ENCODE data around the gene PCDHGA7. TPM values are rescaled to one million over a fixed set of nuclear protein-coding genes. Genes with fewer than 3 reads are reported as not detected.
"Not testable (repeated sequence)": the region's sequence is repeated elsewhere in the genome, so short reads cannot be mapped to it uniquely, and the experiment has no call there.

Gene PCDHGA7
- 1.1 and 2.3 TPM in 2 replicates for total RNA-seq
- 0.44 TPM for polyA plus RNA-seq (2012)

DNA sequence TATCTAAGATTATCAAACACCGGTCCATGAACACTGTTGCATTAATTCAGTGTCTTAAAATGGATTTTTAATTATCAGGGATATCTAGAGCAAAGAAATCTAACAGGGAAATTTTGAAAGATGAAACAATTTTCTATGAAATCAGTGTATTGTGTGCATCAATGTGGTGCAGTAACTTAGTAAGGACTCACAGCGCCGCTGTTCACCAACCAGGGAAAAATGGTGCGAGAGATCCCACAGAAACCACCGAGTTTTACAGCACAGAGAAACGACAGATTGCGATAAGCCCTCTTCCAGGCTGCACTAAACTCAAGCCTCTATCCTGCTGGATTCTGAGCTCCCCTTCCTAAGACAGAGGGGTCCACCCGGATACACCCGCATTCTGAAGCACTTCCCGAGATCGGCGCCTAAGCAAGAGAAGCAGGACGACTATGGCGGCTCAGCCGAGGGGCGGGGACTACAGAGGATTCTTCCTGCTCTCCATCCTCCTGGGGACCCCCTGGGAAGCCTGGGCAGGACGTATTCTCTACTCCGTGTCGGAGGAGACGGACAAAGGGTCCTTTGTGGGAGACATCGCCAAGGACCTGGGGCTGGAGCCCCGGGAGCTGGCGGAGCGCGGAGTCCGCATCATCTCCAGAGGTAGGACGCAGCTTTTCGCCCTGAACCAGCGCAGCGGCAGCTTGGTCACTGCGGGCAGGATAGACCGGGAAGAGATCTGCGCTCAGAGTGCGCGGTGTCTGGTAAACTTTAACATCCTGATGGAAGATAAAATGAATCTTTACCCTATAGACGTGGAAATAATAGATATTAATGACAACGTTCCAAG lies at the start of gene PCDHGA7:
Gene PCDHGA7, plus strand, starts transcription at position 274 of the 826 bp plus-strand sequence. Its CDS starts 158 bp downstream, at position 432.
- DNase-seq (ENCODE audit: low read depth), result no peak

GRCh38 chr5:141338538-141339306 lies 43.8 kb upstream of the PCDHGA7 start, which contains the start of gene PCDHGA2:
TSS of gene PCDHGA2 (plus strand) at chr5:141338760.
- no peak for DNase-seq (ENCODE audit: low read depth)

DNA sequence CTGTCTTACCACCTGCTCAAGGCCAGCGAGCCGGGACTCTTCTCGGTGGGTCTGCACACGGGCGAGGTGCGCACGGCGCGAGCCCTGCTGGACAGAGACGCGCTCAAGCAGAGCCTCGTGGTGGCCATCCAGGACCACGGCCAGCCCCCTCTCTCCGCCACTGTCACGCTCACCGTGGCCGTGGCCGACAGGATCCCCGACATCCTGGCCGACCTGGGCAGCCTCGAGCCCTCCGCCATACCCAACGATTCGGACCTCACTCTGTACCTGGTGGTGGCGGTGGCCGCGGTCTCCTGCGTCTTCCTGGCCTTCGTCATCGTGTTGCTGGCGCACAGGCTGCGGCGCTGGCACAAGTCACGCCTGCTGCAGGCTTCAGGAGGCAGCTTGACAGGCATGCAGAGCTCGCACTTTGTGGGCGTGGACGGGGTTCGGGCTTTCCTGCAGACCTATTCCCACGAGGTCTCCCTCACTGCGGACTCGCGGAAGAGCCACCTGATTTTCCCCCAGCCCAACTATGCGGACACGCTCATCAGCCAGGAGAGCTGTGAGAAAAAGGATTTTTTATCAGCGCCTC lies 41.7 kb upstream of the PCDHGA7 start:
- not testable (repeated sequence) for DNase-seq (ENCODE audit: low read depth)

DNA sequence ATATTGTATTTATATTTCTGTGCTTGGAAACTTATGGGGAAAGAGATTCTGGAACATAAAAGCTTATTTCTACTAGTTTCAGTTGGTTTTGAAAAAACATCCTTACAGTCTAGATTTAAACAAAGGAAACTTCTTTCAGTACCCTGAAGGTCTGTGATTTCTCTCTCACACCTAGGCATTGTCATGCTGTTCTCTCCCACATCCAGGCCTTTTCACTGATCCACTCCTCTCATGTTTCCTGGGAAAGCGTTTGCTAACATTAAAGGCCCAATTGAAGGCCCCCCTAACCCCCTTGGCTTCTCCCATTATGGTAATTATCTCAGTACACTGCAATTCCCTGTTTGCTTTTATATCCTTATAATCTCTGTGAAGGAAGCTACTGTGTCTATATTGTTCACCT lies 39.8 kb upstream of the PCDHGA7 start:
- DNase-seq (ENCODE audit: low read depth), result no peak

DNA sequence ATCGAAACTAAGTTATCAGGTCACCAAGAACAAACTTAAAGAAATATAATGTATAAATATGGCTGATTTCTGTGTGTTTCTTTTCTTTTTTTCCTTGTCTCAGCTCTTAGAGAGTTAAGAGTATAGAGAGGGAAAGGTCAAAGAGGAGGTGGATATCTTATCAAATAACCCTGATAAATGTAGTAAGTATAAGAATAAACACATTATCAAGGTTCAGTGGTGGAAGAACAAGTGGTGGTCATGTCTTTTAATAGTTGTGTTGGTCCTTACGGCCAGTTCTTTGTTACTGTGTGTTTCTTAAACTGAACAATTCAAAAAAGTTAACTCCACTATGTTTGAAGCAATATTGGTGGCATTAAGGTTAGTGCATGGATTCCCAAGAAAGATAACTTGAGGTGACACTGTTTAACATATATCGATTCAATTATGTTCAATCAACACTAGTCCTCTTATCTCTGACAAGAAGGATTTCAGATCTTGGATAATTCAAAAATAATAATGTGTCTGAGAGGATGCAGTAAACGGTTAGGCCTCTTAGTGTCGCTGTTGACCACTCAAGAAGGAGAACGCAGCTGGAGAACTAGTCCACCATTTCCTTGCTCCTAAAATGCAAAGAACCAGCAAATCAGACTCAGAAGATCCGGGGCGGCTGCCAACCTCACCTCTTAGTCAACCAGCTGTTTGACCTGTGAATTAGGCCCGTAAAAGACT lies 39.1 kb upstream of the PCDHGA7 start, which contains the start of gene PCDHGA3:
Gene PCDHGA3, plus strand, starts transcription at position 588 of the 711 bp plus-strand sequence. CDS start 205 bp downstream, outside the sequence.
- DNase-seq (ENCODE audit: low read depth), result no peak

- no peak for DNase-seq (ENCODE audit: low read depth)
Observed at GRCh38 chr5:141343953-141344463, 38.5 kb upstream of the PCDHGA7 start.

DNA sequence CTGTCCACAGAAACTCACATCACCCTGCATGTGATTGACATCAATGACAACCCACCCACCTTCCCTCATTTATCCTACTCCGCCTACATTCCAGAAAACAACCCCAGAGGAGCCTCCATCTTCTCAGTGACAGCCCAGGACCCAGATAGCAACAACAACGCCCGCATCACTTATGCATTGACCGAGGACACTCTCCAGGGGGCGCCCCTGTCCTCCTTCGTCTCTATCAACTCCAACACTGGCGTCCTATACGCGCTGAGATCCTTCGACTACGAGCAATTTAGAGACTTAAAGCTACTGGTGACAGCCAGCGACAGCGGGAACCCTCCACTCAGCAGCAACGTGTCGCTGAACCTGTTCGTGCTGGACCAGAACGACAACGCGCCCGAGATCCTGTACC lies 37.2 kb upstream of the PCDHGA7 start:
- DNase-seq (ENCODE audit: low read depth), result no peak

- DNase-seq (ENCODE audit: low read depth), result not testable (repeated sequence)
Observed at GRCh38 chr5:141346017-141346416, 36.5 kb upstream of the PCDHGA7 start.

DNA sequence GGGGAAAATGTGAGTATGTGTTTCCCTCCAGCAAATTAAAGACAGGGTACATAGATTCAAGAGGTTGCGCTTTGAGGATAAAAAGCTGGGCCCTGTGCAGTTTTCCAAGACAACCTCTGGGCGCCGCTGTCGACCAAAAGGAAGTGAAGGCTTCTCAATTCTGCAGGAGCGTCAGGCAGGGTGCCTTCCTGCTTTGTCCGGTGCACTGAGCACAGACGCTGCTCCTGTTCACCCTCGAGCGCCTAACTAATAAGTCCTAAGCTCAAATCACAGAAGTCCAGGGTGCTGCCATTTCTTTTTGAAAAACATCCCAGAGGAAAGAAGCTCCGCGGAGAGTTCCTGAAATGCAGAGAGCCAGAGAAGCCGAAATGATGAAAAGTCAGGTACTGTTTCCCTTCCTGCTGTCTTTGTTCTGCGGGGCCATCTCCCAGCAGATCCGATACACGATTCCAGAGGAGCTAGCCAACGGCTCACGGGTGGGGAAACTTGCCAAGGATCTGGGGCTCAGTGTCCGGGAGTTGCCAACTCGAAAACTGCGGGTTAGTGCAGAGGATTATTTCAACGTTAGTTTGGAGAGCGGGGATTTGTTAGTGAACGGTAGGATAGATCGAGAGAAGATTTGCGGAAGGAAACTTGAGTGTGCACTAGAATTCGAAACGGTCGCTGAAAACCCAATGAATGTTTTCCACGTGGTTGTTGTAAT lies 32.5 kb upstream of the PCDHGA7 start, which contains the start of gene PCDHGB1:
Gene PCDHGB1, plus strand, starts transcription at position 183 of the 703 bp plus-strand sequence. Its CDS starts 162 bp downstream, at position 345.
- DNase-seq (ENCODE audit: low read depth), result peak; percentile 72

- DNase-seq (ENCODE audit: low read depth), result no peak
Observed at GRCh38 chr5:141351591-141351990, 31.0 kb upstream of the PCDHGA7 start.

GRCh38 chr5:141354900-141355469 lies 27.6 kb upstream of the PCDHGA7 start, which contains the start of gene PCDHGA4:
TSS of gene PCDHGA4 (plus strand) at chr5:141355021. CDS start at chr5:141355108, 87 bp downstream.
- DNase-seq (ENCODE audit: low read depth), result no peak

DNA sequence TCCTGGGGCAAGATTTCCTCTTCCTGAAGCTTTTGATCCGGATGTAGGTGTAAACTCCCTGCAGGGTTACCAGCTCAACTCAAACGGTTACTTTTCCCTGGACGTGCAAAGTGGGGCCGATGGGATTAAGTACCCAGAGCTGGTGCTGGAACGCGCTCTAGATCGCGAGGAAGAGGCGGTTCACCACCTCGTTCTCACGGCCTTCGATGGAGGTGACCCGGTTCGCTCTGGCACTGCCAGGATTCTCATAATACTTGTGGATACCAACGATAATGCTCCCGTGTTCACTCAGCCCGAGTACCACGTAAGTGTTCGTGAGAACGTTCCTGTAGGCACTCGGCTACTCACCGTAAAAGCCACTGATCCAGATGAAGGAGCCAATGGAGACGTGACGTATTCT lies 26.9 kb upstream of the PCDHGA7 start:
- no peak for DNase-seq (ENCODE audit: low read depth)

- no peak for DNase-seq (ENCODE audit: low read depth)
Observed at GRCh38 chr5:141356133-141356532, 26.4 kb upstream of the PCDHGA7 start.

- no peak for DNase-seq (ENCODE audit: low read depth)
Observed at GRCh38 chr5:141356950-141357349, 25.6 kb upstream of the PCDHGA7 start.

- peak; percentile 72 for DNase-seq (ENCODE audit: low read depth)
Observed at GRCh38 chr5:141359790-141360426, 22.6 kb upstream of the PCDHGA7 start, which contains the start of gene PCDHGB2. TSS of gene PCDHGB2 (plus strand) at chr5:141359994. CDS start at chr5:141360136, 142 bp downstream.

DNA sequence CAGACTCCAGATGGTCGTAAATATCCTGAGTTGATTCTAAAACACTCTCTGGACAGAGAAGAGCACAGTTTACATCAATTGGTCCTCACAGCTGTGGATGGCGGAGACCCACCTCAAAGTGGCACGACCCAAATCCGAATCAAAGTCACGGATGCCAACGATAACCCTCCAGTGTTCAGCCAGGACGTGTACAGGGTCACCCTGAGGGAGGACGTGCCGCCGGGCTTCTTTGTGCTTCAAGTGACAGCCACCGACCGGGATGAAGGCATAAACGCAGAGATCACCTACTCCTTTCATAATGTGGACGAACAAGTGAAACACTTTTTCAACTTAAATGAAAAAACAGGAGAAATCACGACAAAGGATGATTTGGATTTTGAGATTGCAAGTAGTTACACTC lies 21.9 kb upstream of the PCDHGA7 start:
- DNase-seq (ENCODE audit: low read depth), result no peak

GRCh38 chr5:141362719-141363118 lies 19.8 kb upstream of the PCDHGA7 start:
- DNase-seq (ENCODE audit: low read depth), result no peak

DNA sequence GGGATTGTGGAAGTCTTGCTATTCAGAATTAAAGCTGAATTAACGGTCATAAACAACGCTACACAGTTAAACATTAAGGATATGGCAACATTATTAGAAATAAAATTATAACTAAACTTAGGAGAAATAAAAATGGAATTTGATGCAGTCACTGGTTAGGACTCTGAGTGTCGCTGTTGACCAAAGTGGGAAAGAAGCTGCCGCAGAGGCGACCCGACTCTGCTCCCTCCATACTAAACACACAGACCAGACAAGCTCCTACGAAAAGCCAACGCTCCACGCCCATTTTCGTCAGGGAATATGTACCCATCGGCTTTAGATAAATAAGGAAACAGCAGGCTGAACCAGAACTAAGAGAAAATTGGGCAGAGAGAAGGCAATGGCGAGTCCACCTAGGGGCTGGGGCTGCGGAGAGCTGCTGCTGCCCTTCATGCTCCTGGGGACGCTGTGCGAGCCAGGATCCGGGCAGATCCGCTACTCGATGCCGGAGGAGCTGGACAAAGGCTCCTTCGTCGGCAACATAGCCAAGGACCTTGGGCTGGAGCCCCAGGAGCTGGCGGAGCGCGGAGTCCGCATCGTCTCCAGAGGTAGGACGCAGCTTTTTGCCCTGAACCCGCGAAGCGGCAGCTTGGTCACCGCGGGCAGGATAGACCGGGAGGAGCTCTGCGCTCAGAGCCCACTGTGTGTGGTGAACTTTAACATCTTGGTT lies 18.4 kb upstream of the PCDHGA7 start, which contains the start of gene PCDHGA5:
Gene PCDHGA5, plus strand, starts transcription at position 211 of the 709 bp plus-strand sequence. Its CDS starts 169 bp downstream, at position 380.
- no peak for DNase-seq (ENCODE audit: low read depth)

Measured in myocyte (in vitro differentiated cells).